Lower leg skin (tissue), 3 donors: ENCODE measurements around the gene URI1.

Experiments
- CTCF ChIP-seq, 3 donors: fragments of 450-650 bp; IDR thresholded peaks; one replicate each; pipeline ENCODE4 v1.5.1; 2016; ENCODE audit warnings: antibody characterized with exemption in 3 of 3, mild to moderate bottlenecking in 3 of 3, moderate library complexity in 2 of 3
- POLR2A ChIP-seq, 2 donors: fragments of 450-650 bp; IDR thresholded peaks; one replicate each; pipeline ENCODE4 v1.6.1; 2016 to 2017; ENCODE audit warnings: antibody characterized with exemption in 2 of 2, mild to moderate bottlenecking in 1 of 2, moderate library complexity in 1 of 2

DNA sequence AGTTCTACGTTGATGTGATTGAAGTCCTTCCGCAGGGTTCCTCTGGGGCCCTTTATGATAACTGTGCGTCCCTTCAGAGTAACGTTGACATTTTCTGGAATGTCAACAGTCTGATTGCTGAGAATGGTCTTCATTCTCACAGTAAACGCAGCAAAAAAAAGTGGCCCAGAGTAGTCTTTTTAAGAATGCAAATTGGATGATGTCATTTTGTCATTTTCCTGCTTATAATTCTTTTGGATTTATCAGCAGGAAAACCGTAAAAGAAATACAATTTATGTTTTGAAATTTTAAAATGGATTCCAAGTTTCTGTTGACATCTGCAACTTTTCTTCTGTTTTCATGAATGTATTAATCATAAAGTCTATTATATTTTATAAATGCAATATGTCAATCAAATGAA lies 14.8 kb downstream of the URI1 start:
- TF ChIP-seq CTCF (IDR thresholded peaks at IDR 0.05) (no peak), POLR2A (IDR thresholded peaks at IDR 0.05) (no peak)
